DMS53 (cell line): ENCODE results near the gene TMEM198.

ENCODE experiments used
- DNase-seq: peaks from one replicate; lab custom pipeline; 2025; lab: John Stamatoyannopoulos, UW

TMEM198 gene

GRCh38 chr2:219509780-219510511 is 33.9 kb upstream of the TMEM198 start:
- peak; percentile 73 for DNase-seq

GRCh38 chr2:219510512-219511135 is 33.2 kb upstream of the TMEM198 start:
- no peak for DNase-seq

- no peak for DNase-seq
Measured at GRCh38 chr2:219511547-219512325, 32.1 kb upstream of the TMEM198 start.

GRCh38 chr2:219512524-219513216 is 31.2 kb upstream of the TMEM198 start:
- peak; percentile 30 for DNase-seq

GRCh38 chr2:219513787-219514186 is 30.0 kb upstream of the TMEM198 start:
- no peak for DNase-seq

- DNase-seq = peak; percentile 61
Measured at GRCh38 chr2:219514196-219514761, 29.5 kb upstream of the TMEM198 start, which contains the start of gene ASIC4. Gene ASIC4 (plus strand): TSS chr2:219514482. CDS start chr2:219514725, 243 bp downstream.

- DNase-seq = no peak
Measured at GRCh38 chr2:219514836-219515235, 29.0 kb upstream of the TMEM198 start.

- no peak for DNase-seq
Measured at GRCh38 chr2:219515874-219516629, 27.8 kb upstream of the TMEM198 start.

GRCh38 chr2:219516888-219517287 is 26.9 kb upstream of the TMEM198 start:
- DNase-seq = no peak

- no peak for DNase-seq
Measured at GRCh38 chr2:219517954-219518778, 25.7 kb upstream of the TMEM198 start.

- DNase-seq = no peak
Measured at GRCh38 chr2:219519526-219519916, 24.3 kb upstream of the TMEM198 start.

- DNase-seq = no peak
Measured at GRCh38 chr2:219520079-219520478, 23.7 kb upstream of the TMEM198 start.

GRCh38 chr2:219521066-219521880 is 22.6 kb upstream of the TMEM198 start:
- DNase-seq = peak; percentile 68

- peak; percentile 79 for DNase-seq
Measured at GRCh38 chr2:219522111-219523030, 21.5 kb upstream of the TMEM198 start.

GRCh38 chr2:219523031-219523671 is 20.7 kb upstream of the TMEM198 start:
- peak; percentile 58 for DNase-seq

- no peak for DNase-seq
Measured at GRCh38 chr2:219524817-219525216, 19.0 kb upstream of the TMEM198 start.

- DNase-seq = no peak
Measured at GRCh38 chr2:219525533-219526232, 18.1 kb upstream of the TMEM198 start.
